OCI-LY3 (cell line): ENCODE results near the gene GOLPH3.
"Not testable (repeated sequence)": the region's sequence is repeated elsewhere in the genome, so short reads cannot be mapped to it uniquely, and the experiment has no call there.

ENCODE experiments used
- H2AFZ ChIP-seq: fragments of 200-600, 300-600 bp; shearing (Covaris generic); 2 replicates; pipeline ENCODE4 v1.6.0; 2014; ENCODE audit warnings: antibody characterized with exemption, low read depth, low read length
- H3K27ac ChIP-seq: fragments of 200-600, 300-600 bp; sonication (generic); 2 replicates; pipeline ENCODE4 v1.5.1; 2014; ENCODE audit warnings: mild to moderate bottlenecking, low read length, moderate library complexity, mixed read lengths
- H3K27me3 ChIP-seq: fragments of 200-600, 300-600 bp; sonication (generic); 2 replicates; pipeline ENCODE4 v1.6.1; 2014; ENCODE audit warnings: low read depth, low read length, mixed read lengths
- H3K36me3 ChIP-seq: fragments of 200-600, 300-600 bp; sonication (generic); replicated peaks from 2 replicates; pipeline ENCODE3; 2014; ENCODE audit warnings: low read depth, low read length, mixed read lengths
- H3K4me1 ChIP-seq: fragments of 300-600, 200-600 bp; sonication (generic); 2 replicates; pipeline ENCODE4 v1.6.1; 2014; ENCODE audit warnings: low read length, mixed read lengths
- H3K4me2 ChIP-seq: fragments of 200-600, 300-600 bp; sonication (generic); 2 replicates; pipeline ENCODE4 v1.6.1; 2014; ENCODE audit warnings: low read length, mixed read lengths
- H3K4me3 ChIP-seq: fragments of 300-600, 200-600 bp; sonication (generic); 2 replicates; pipeline ENCODE4 v1.5.1; 2014; ENCODE audit warnings: antibody characterized with exemption, mild to moderate bottlenecking, low read length, moderate library complexity
- H3K79me2 ChIP-seq: fragments of 300-600, 200-600 bp; shearing (Covaris generic); 2 replicates; pipeline ENCODE4 v1.6.1; 2014; ENCODE audit warnings: mild to moderate bottlenecking, low read length, mixed read lengths
- H3K9ac ChIP-seq: fragments of 300-600, 200-600 bp; shearing (Covaris generic); 2 replicates; pipeline ENCODE4 v1.6.0; 2014; ENCODE audit warnings: mild to moderate bottlenecking, low read length, moderate library complexity
- H3K9me3 ChIP-seq: fragments of 200-600, 300-600 bp; shearing (Covaris generic); 2 replicates; pipeline ENCODE4 v1.6.1; 2014; ENCODE audit warnings: low read length, mixed read lengths; ENCODE audit not compliant: insufficient read depth
- H4K20me1 ChIP-seq: fragments of 200-600, 300-600 bp; sonication (generic); 2 replicates; pipeline ENCODE4 v1.6.1; 2016; ENCODE audit warnings: low read length, mixed read lengths; ENCODE audit not compliant: insufficient read depth
- EZH2phosphoT487 ChIP-seq: fragments of 200-600 bp; shearing (Covaris generic); IDR thresholded peaks from 2 replicates; pipeline ENCODE4 v1.6.1; 2018; ENCODE audit warnings: antibody characterized with exemption, mixed run types, low read depth
- TF ChIP-seq, protein P1 (sequence below): fragments of 200-600, 300-600 bp; sonication (generic); IDR thresholded peaks from 2 replicates; pipeline ENCODE4 v1.5.1; 2014; ENCODE audit warnings: antibody characterized with exemption, low read length, low read depth

Gene GOLPH3

DNA sequence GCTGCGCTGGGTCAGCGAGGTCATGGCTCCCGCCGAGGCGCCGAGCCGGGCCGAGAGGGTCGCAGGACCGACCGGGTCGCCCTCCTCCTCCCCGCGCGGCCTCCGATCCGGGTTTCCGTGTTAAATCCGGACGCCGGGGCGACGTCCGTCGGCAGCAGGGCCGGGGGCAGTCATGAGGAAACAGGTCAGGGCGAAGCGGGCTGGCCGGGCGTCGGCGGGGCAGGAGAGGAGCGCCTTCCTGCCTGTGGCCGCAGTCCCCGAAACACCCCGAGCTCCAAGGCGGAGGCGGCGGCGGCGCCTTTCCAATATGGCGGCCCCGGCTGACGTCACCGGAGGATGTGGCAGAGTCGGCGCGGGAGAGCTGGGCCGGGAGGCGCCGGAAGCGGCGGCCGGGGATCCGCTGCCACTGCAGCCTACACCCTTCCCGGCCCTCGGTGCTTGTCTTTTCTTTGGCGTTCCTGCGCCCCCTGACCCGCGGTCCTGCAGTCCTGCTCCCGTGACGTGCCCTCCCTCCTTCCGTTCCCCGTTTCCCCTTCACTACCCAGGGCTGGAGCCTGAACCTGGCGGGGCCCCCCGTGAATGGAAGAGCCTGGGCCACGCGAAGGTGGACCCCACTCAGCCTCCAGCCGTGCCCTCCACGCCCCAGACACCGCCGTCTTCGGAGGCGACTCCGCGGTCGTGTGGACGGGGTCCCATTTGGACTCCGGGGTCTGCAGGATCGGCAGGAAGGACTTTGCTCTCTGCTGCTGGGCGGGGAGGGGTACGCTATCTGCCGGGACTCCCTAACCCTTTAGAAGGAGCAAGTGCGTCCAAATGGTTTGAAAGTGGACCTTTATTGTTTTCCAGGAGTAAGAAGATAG, at the start of gene GOLPH3:
Gene GOLPH3 (minus strand): TSS at position 309 of the 860 bp plus-strand sequence. CDS start 285 bp downstream, at position 24.
- TF ChIP-seq, protein P1, sequence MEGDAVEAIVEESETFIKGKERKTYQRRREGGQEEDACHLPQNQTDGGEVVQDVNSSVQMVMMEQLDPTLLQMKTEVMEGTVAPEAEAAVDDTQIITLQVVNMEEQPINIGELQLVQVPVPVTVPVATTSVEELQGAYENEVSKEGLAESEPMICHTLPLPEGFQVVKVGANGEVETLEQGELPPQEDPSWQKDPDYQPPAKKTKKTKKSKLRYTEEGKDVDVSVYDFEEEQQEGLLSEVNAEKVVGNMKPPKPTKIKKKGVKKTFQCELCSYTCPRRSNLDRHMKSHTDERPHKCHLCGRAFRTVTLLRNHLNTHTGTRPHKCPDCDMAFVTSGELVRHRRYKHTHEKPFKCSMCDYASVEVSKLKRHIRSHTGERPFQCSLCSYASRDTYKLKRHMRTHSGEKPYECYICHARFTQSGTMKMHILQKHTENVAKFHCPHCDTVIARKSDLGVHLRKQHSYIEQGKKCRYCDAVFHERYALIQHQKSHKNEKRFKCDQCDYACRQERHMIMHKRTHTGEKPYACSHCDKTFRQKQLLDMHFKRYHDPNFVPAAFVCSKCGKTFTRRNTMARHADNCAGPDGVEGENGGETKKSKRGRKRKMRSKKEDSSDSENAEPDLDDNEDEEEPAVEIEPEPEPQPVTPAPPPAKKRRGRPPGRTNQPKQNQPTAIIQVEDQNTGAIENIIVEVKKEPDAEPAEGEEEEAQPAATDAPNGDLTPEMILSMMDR: no peak
- TF ChIP-seq EZH2phosphoT487: no peak
- Histone ChIP-seq H3K27me3 (no peaks in the 10 kb centered on the region), H3K9ac (peak within 1 kb of the TSS; percentile 99), H3K27ac (peak within 1 kb of the TSS; percentile 89), H3K4me2 (peak within 1 kb of the TSS; percentile 80), H3K36me3 (peaks cover 25% of the 10 kb centered on the region), H3K79me2 (peaks cover 53% of the 10 kb centered on the region), H3K4me1 (peaks cover 24% of the 10 kb centered on the region), H3K9me3 (no peaks in the 10 kb centered on the region), H4K20me1 (peaks cover 25% of the 10 kb centered on the region), H2AFZ (peak within 1 kb of the TSS; percentile 73; the same call in 1 of the 2 replicates), H3K4me3 (peak within 1 kb of the TSS; percentile 95)

DNA sequence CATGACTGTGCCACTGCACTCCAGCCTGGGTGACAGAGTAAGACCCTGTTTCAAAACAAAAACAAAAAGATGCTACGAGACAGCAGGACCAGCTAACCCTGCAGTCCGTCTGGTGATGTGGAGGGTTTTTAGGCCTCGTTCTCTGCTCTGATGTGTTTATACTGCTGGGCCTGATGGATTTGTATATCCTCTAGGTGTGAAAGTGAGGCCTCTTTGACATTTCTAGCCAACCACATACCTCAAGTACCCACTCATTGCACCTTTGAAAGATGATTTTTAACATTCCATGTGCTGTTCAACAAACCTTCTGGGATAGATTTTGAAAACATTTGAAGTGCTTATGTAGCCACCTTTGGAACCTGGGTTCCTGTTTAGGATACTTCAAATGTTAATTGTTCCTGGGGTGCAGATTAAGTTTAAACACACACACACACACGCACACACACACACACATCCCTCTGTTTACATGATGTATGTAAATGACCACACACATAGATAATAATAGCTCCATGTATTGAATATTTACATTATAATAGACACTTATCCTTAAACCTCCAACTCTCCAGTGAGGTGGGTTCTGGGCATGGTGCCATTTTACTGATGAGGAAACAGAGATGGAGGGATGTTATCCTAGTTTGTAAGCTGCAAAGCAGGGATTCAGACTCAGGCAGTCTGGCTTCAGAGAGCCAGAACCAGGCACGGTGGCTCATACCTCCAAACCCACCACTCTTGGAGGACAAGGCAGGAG, 48.8 kb upstream of the GOLPH3 start:
- Histone ChIP-seq H4K20me1 (no peaks in the 10 kb centered on the region), H3K79me2 (no peaks in the 10 kb centered on the region), H3K4me3 (no peak overlapping the region), H3K4me1 (peaks cover 9% of the 10 kb centered on the region), H3K27ac (no peak overlapping the region), H3K9ac (no peak overlapping the region), H3K36me3 (no peaks in the 10 kb centered on the region), H3K27me3 (no peaks in the 10 kb centered on the region), H3K9me3 (no peaks in the 10 kb centered on the region), H2AFZ (no peak overlapping the region), H3K4me2 (no peak overlapping the region)
- TF ChIP-seq, protein P1: no peak
- no peak for TF ChIP-seq EZH2phosphoT487

DNA sequence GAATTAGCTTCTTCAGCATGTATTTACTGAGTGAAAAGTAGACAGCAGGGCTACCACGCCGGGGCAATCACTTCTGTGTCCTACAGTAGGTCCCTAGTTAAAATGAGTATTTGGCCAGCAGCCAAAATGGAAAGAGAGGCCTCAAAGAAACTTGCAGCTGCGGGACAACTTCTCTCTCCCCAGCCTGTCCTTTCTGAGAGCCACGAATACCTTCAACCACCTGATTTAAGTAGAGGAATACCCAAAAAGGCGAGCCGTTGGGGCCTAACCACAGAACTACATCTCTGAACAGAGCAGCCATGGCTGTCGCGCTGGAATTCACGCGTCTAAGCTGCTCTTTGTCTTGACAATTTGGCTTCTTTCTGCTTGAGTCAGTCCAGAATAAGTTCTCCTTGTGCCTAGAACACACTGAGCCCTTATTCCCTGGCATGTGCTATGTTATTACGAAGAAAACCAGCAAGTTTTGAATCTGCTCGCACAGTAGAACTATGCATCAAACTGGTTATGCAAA, 43.8 kb upstream of the GOLPH3 start:
- peak overlapping the region; percentile 43 for H3K4me3 ChIP-seq
- no peaks in the 10 kb centered on the region for H3K27me3 ChIP-seq
- no peak for TF ChIP-seq EZH2phosphoT487
- TF ChIP-seq, protein P1: no peak
- H3K9me3 ChIP-seq: no peaks in the 10 kb centered on the region
- peak overlapping the region; percentile 64 for H3K9ac ChIP-seq
- no peaks in the 10 kb centered on the region for H4K20me1 ChIP-seq
- H3K36me3 ChIP-seq: no peaks in the 10 kb centered on the region
- H3K4me1 ChIP-seq: peaks cover 19% of the 10 kb centered on the region
- H3K4me2 ChIP-seq: peak overlapping the region; percentile 75
- peak overlapping the region; percentile 100 for H2AFZ ChIP-seq
- no peaks in the 10 kb centered on the region for H3K79me2 ChIP-seq
- peak overlapping the region; percentile 81 for H3K27ac ChIP-seq

DNA sequence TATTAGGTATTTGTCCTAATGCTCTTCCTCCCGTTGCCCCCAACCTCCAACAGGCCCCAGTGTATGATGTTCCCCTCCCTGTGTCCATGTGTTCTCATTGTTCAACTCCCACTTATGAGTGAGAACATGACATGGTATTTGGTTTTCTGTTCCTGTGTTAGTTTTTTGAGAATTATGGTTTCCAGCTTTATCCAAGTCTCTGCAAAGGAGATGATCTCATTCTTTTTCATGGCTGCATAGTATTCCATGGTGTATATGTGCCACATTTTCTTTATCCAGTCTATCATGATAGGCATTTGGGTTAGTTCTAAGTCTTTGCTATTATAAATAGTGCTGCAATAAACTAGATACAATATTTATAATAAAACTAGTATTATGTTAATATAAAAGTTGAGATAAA, 40.2 kb upstream of the GOLPH3 start:
- H3K4me1 ChIP-seq: peaks cover 38% of the 10 kb centered on the region
- not testable (repeated sequence) for H3K27me3 ChIP-seq, H3K9ac ChIP-seq, H3K27ac ChIP-seq, H3K4me3 ChIP-seq, H3K79me2 ChIP-seq, H2AFZ ChIP-seq, H3K4me2 ChIP-seq, H3K36me3 ChIP-seq, H3K9me3 ChIP-seq, H4K20me1 ChIP-seq
